ENCODE data around the gene SBNO1.
A peak's percentile ranks its signal among the peaks of the same experiment; 100 is the strongest.

SBNO1 gene

GRCh38 chr12:123273166-123273565 lies 91.5 kb downstream of the SBNO1 start:
- no peaks in the 10 kb centered on the region for H4K20me1 ChIP-seq (ENCODE audit: low read depth, low read length)
- no peaks in the 10 kb centered on the region for H3K9me3 ChIP-seq (ENCODE audit: insufficient read depth, low read length)
- H3K4me2 ChIP-seq (ENCODE audit: low read depth, low read length, poor library complexity, severe bottlenecking), result no peak overlapping the region
- no peaks in the 10 kb centered on the region for H3K79me2 ChIP-seq (ENCODE audit: insufficient read depth, low read length)
- 0 out of 2 replicates have a peak, but pooled peaks cover 4% of the 10 kb centered on the region for H3F3A ChIP-seq (ENCODE audit: insufficient read depth)
- TF ChIP-seq CTCF (IDR thresholded peaks at IDR 0.05; ENCODE audit: insufficient read depth, low read length, poor library complexity, severe bottlenecking), result no peak
- TF ChIP-seq EZH2phosphoT487 (conservative IDR thresholded peaks at IDR 0.05; ENCODE audit: low read length), result no peak
- no peak overlapping the region for H3K27ac ChIP-seq (ENCODE audit: low read depth, low read length)
- H3K4me3 ChIP-seq (ENCODE audit: insufficient read depth, low read length, poor library complexity, severe bottlenecking), result no peak overlapping the region
- no peaks in the 10 kb centered on the region for H3K27me3 ChIP-seq (ENCODE audit: low read length)
- H3K36me3 ChIP-seq (ENCODE audit: low read length), result no peaks in the 10 kb centered on the region
- no peak overlapping the region for H3K9ac ChIP-seq (ENCODE audit: low read length)
- no peak overlapping the region for H2AFZ ChIP-seq (ENCODE audit: low read depth, low read length, severe bottlenecking)
- H3K9me2 ChIP-seq (replicated peaks; ENCODE audit: insufficient read depth, low read length), result no peaks in the 10 kb centered on the region

DNA sequence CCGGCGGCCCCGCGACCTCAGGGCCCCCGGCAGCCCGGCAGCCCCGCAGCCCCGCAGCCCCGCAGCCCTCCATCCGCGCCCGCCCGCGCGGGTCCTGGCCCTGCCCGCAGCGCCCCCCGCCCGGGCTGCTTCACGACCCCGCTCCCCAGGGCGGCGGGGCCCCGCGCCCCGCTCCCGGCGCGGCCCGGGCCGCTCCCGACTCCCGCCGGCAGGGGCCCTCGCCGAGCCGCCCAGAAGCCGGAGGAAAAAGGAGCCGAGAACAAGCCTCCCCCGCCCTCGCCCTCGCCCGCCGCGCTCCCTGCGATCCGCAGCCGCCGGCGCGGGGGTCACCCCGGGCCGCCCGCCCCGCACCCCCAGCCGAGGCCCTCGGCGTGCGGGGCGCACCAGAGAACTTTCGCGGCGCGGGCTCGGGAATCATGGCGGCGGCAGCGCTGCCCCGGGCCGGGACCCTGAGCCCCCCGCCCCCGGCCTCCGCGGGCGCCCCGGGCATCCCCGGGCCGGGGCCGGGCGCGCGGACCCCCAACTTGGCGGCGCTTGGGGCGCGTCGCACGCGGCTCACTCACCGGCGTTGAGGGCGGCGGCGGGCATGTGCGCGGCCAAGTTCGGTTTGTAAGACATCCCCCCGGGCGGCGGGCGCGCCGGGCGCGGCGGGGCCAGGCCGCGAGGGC lies 93.5 kb downstream of the SBNO1 start:
- Histone ChIP-seq H3K4me2 (ENCODE audit: low read depth, low read length, poor library complexity, severe bottlenecking) (peak overlapping the region; percentile 55), H3K27me3 (ENCODE audit: low read length) (no peaks in the 10 kb centered on the region), H4K20me1 (ENCODE audit: low read depth, low read length) (no peaks in the 10 kb centered on the region), H3K4me3 (ENCODE audit: insufficient read depth, low read length, poor library complexity, severe bottlenecking) (peak overlapping the region; percentile 49), H3K27ac (ENCODE audit: low read depth, low read length) (no peak overlapping the region), H3K79me2 (ENCODE audit: insufficient read depth, low read length) (no peaks in the 10 kb centered on the region), H3K36me3 (ENCODE audit: low read length) (no peaks in the 10 kb centered on the region), H3K9me3 (ENCODE audit: insufficient read depth, low read length) (no peaks in the 10 kb centered on the region), H3K9me2 (replicated peaks; ENCODE audit: insufficient read depth, low read length) (no peaks in the 10 kb centered on the region), H2AFZ (ENCODE audit: low read depth, low read length, severe bottlenecking) (no peak overlapping the region), H3F3A (ENCODE audit: insufficient read depth) (0 out of 2 replicates have a peak, but pooled peaks cover 4% of the 10 kb centered on the region), H3K9ac (ENCODE audit: low read length) (peak overlapping the region; percentile 44)
- no peak for TF ChIP-seq CTCF (IDR thresholded peaks at IDR 0.05; ENCODE audit: insufficient read depth, low read length, poor library complexity, severe bottlenecking)
- no peak for TF ChIP-seq EZH2phosphoT487 (conservative IDR thresholded peaks at IDR 0.05; ENCODE audit: low read length)

GRCh38 chr12:123270214-123271000 lies 94.2 kb downstream of the SBNO1 start:
- Histone ChIP-seq H3K9me3 (ENCODE audit: insufficient read depth, low read length) (no peaks in the 10 kb centered on the region), H3K9ac (ENCODE audit: low read length) (peak overlapping the region; percentile 44), H3K9me2 (replicated peaks; ENCODE audit: insufficient read depth, low read length) (no peaks in the 10 kb centered on the region), H3F3A (ENCODE audit: insufficient read depth) (0 out of 2 replicates have a peak, but pooled peaks cover 4% of the 10 kb centered on the region), H3K79me2 (ENCODE audit: insufficient read depth, low read length) (no peaks in the 10 kb centered on the region), H4K20me1 (ENCODE audit: low read depth, low read length) (no peaks in the 10 kb centered on the region), H3K27ac (ENCODE audit: low read depth, low read length) (no peak overlapping the region), H3K36me3 (ENCODE audit: low read length) (no peaks in the 10 kb centered on the region), H2AFZ (ENCODE audit: low read depth, low read length, severe bottlenecking) (peak overlapping the region; percentile 65), H3K27me3 (ENCODE audit: low read length) (no peaks in the 10 kb centered on the region), H3K4me3 (ENCODE audit: insufficient read depth, low read length, poor library complexity, severe bottlenecking) (peak overlapping the region; percentile 44), H3K4me2 (ENCODE audit: low read depth, low read length, poor library complexity, severe bottlenecking) (peak overlapping the region; percentile 55)
- TF ChIP-seq CTCF (IDR thresholded peaks at IDR 0.05; ENCODE audit: insufficient read depth, low read length, poor library complexity, severe bottlenecking), result no peak
- TF ChIP-seq EZH2phosphoT487 (conservative IDR thresholded peaks at IDR 0.05; ENCODE audit: low read length), result no peak
